ENCODE results near the gene CIDEC. TPM values are rescaled to one million over a fixed set of nuclear protein-coding genes. Genes with fewer than 3 reads are reported as not detected.

CIDEC gene
- total and polyA plus RNA-seq, 2 of the 13 experiments (the other 11 are each of a cell fraction or from before 2014, with no cell fraction given) = 2.5 to 10.4 TPM

DNA sequence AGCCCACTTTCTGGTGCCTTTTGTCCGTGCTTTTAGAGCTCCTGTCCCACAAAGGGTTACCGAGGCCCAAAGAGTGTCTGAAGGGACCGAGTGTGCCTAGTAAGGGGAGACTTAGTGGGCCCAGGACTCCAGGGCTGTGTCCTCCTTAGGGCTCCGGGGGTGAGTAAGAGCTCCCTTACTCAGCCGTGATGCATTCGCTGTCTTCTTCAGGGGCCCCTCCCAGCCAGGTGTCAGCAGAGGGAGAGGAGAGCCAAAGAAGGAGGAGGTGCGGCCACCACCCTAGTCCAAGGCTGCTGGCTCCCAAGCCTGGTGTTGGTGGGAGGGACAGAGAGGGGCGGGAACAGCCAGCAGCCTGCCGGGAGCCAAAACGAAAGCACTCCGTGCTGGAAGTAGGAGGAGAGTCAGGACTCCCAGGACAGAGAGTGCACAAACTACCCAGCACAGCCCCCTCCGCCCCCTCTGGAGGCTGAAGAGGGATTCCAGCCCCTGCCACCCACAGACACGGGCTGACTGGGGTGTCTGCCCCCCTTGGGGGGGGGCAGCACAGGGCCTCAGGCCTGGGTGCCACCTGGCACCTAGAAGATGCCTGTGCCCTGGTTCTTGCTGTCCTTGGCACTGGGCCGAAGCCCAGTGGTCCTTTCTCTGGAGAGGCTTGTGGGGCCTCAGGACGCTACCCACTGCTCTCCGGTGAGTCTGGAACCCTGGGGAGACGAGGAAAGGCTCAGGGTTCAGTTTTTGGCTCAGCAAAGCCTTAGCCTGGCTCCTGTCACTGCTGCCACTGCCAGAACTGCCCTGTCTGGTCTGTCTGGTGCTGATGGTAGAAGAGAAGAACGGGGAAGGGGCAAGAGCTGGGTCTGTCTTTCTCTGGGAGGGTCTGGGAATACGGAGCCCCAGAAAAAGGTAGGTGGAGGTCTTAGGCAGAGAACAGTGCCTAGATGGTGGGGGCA lies 37.0 kb upstream of the CIDEC start, which contains the start of gene IL17RC (continued):
- TF ChIP-seq ZNF407 (CRISPR knock-in tag; IDR thresholded peaks at IDR 0.05; ENCODE audit: not compliant biosample characterization) (no peak), ARNT2 (CRISPR knock-in tag; IDR thresholded peaks at IDR 0.05; ENCODE audit: low read depth) (peak; percentile 74; the same call in 1 of the 2 replicates), HOXD1 (CRISPR knock-in tag; IDR thresholded peaks at IDR 0.05) (no peak), RBM39 (IDR thresholded peaks at IDR 0.05; ENCODE audit: low read depth, low read length, poor library complexity, severe bottlenecking) (peak; percentile 35), ZNF619 (CRISPR knock-in tag; IDR thresholded peaks at IDR 0.05) (0 out of 2 replicates have a peak, but pooled peaks have one; percentile 34), GLMP (CRISPR knock-in tag; IDR thresholded peaks at IDR 0.05; ENCODE audit: borderline replicate concordance) (no peak), RORA (CRISPR knock-in tag; IDR thresholded peaks at IDR 0.05) (no peak), TOPORS (CRISPR knock-in tag; IDR thresholded peaks at IDR 0.05) (no peak), FOXP1 (IDR thresholded peaks at IDR 0.05) (no peak), FOXP1 (CRISPR knock-in tag; IDR thresholded peaks at IDR 0.05) (no peak)
- TF ChIP-seq, protein P1, sequence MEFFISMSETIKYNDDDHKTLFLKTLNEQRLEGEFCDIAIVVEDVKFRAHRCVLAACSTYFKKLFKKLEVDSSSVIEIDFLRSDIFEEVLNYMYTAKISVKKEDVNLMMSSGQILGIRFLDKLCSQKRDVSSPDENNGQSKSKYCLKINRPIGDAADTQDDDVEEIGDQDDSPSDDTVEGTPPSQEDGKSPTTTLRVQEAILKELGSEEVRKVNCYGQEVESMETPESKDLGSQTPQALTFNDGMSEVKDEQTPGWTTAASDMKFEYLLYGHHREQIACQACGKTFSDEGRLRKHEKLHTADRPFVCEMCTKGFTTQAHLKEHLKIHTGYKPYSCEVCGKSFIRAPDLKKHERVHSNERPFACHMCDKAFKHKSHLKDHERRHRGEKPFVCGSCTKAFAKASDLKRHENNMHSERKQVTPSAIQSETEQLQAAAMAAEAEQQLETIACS (CRISPR knock-in tag; IDR thresholded peaks at IDR 0.05) = no peak
- TF ChIP-seq, protein P2, sequence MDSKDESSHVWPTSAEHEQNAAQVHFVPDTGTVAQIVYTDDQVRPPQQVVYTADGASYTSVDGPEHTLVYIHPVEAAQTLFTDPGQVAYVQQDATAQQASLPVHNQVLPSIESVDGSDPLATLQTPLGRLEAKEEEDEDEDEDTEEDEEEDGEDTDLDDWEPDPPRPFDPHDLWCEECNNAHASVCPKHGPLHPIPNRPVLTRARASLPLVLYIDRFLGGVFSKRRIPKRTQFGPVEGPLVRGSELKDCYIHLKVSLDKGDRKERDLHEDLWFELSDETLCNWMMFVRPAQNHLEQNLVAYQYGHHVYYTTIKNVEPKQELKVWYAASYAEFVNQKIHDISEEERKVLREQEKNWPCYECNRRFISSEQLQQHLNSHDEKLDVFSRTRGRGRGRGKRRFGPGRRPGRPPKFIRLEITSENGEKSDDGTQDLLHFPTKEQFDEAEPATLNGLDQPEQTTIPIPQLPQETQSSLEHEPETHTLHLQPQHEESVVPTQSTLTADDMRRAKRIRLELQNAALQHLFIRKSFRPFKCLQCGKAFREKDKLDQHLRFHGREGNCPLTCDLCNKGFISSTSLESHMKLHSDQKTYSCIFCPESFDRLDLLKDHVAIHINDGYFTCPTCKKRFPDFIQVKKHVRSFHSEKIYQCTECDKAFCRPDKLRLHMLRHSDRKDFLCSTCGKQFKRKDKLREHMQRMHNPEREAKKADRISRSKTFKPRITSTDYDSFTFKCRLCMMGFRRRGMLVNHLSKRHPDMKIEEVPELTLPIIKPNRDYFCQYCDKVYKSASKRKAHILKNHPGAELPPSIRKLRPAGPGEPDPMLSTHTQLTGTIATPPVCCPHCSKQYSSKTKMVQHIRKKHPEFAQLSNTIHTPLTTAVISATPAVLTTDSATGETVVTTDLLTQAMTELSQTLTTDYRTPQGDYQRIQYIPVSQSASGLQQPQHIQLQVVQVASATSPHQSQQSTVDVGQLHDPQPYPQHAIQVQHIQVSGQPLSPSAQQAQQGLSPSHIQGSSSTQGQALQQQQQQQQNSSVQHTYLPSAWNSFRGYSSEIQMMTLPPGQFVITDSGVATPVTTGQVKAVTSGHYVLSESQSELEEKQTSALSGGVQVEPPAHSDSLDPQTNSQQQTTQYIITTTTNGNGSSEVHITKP (CRISPR knock-in tag; IDR thresholded peaks at IDR 0.05; ENCODE audit: low read depth) = no peak

Data from HepG2 (cell line).